HL-60/S4 treated with retinoic acid at 250 ng/mL for 4 days and 3 days (cell line): ENCODE results near the gene PLK5.

Experiments
- in situ Hi-C: fragments of 300-500 bp; cut with MboI; formaldehyde crosslinking; loops from 2 replicates; pipeline ENCODE4 v1.7.0; 2022; ENCODE audit warnings: low sequenced_read_pairs

PLK5 gene

DNA sequence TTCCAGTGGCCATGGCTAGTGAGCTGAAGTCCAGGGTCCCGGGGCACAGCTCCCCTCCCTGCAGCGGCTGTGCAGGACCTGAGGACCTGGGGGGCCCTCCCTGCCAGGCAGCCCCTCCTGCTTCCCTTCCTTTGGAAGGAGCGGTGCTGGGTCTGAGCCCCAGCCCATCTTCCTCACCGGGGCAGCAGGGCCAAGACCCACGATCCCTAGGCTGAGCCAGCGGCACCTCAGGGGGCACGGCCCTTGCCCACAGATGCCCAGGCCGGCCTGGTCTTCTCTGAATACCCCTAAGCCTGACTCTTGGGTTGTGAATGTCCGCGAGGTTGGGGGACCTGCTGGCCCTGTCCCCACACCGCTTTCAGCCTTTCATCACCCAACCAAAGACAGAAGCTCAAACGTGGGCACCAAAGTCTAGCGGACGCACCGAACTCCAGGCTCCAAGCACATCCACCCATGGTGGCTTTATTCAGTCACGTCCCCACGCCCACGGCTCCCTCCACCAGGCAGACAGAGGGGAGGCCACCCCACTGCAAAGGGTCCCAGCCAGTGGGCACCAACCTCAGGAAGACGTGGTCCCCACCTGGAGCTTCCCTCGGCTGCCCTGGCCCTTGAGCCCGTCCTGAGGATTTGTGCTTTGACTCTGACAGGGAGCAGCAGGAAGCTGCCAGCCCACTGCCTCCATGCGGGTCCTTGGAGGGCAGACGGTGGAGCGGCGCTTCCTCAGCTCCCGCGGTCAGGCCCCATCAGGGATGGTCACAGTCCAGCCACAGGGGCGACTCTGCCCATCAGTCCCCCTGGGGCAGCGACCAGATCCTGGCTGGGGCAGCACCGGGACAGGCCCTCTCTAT is 52.6 kb downstream of the PLK5 start:
- in situ Hi-C loops: no loop called here

DNA sequence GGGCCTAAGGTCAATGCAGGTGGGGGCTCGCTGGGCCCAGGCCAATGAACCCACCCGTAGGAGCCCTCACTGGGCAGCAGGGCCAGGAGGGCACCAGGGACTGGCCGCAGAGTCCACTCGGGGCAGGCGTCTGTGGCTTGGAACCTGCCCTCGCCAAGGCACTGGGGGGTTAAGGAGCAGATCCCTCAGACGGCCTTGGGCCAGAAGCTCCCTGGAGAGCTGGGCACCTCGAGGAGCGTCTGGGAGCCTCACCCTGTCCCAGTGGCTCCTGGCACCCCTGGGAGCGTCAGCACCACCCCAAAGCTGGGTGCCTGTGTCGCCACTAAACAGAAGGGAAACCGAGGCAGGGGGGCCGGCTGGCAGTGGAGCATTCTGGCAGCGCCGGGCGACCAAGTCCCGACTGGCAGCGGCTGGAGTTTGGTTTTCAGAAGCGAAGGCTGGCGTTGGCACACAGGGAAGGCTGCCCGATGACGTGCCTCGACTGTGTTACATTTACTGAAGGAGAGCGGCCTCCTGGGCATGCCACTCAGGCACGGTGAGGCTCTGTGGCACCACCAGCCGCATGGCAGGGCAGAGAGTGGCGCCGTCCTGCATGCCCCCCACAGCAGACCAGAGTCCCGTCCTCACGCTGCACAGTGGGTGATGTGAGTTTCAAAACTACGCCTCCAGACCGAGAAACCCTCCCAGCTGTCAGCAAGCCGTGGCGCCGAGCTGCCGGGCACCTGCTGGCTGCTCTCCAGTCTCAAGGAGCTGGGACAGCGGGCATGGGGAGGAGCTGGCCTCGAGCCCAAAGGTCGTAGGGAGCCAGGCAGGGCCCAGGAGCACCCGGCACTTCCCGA is 53.4 kb downstream of the PLK5 start:
- in situ Hi-C loops: no loop called here

DNA sequence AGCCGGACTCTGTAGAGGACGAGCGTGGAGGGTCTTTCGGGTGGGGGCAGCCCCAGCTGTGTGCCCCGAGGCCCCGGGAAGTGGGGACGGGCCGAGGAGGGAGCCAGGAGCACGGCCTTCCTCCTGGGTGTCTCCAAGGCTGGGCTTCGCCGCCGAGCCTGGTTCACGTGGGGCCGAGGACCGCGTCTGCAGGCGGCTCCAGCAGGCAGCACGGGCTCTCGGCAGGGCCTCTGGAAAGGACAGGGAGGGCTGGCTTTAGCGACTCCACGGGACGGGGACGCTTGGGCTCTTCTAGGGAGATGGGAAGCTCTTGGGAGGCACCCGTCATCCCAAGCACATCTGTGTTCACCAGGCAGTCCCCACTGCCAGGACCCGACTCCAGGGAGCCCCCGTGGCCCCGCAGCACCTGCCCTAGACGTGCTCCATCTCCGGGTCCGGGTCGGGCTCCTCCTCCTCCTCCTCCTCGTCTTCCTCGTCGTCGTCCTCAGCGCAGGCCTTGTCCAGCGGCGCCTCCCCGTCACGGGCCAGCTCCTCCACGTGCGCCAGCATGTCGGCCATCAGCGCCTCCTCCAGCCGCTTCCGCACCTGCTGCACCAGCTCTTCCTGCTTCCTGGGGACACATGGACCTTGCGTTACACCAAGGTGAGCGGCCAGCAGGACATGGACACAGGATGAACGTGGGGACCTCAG is 54.2 kb downstream of the PLK5 start:
- in situ Hi-C loops: no loop called here

DNA sequence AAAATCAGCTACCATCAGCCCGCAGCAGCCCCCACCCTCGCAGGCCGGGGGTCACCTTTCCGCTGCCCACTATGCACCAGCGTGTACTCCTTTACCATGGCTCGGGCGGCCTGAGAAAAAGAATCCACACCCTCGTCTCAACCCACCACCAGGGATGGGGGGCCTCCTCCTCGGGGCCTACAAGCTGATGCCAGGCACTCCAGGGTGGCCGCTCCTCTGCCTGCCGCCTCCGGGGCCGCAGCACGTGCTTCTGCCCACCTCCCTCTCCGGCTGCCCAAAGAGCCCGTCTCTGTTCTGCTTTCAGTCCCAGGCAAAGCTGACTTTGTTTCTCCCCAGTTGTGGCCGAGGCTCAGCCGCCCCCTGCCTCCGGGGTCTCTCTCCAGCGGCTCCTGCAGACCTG is 55.3 kb downstream of the PLK5 start:
- in situ Hi-C loops: no loop called here

DNA sequence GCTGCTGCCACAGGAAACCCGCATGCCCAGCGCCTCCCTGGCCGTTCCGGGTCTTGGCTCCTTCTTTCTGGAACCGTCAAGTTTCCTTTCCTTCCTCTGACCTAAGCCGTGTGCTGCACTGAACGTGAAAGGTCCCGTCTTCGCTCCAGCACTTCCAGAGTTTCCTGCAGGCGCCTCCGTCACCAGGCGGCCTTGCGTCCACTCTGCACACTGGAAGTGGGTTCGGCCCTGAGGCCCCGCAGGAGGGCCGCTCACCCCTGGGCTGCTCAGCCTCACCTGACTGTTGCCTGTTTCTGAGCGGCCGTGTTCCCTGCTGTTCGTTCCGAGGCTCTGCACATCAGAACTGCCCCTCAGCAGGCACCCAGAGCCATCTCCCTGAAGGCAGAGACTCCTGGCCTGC is 56.5 kb downstream of the PLK5 start:
- in situ Hi-C loops: no loop called here

DNA sequence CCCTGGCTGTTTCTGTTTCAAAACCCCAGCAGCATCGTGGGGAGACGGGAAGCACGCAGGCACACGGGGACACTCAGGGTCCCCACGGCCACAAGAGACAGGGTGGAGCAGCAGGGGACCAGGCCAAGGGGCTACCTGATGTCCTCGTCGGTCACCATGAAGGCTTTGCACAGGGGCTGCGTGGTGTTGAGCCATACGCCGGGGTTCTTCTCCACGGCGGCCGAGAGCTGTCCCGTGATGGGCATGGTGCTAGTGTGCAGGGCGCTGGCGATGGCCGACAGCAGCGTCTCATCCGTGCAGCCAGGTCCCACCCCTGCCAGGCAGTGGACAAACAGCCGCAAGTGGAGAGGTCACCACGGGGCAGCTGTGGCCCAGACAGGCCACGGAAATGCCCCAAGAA is 57.1 kb downstream of the PLK5 start:
- in situ Hi-C loops: no loop called here

DNA sequence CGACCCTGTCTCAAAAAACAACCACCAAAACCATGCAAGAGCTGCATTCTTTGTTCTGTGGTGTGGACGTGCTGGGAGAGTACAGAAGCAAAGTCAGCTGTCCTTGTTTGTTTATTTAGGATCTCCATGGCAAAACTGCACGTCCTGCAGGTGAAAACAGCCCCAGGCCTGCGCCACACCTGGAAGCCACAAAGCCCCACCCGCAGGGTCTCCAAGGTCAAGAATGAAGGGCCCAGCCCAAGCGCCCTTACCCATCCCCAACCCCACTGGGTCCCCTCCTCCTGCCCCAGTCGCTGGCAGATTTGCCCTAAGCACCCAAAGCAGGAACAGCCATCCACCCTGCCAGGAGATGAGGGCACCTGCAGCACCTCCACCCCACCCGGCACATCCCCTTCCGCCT is 58.3 kb downstream of the PLK5 start:
- in situ Hi-C loops: no loop called here

DNA sequence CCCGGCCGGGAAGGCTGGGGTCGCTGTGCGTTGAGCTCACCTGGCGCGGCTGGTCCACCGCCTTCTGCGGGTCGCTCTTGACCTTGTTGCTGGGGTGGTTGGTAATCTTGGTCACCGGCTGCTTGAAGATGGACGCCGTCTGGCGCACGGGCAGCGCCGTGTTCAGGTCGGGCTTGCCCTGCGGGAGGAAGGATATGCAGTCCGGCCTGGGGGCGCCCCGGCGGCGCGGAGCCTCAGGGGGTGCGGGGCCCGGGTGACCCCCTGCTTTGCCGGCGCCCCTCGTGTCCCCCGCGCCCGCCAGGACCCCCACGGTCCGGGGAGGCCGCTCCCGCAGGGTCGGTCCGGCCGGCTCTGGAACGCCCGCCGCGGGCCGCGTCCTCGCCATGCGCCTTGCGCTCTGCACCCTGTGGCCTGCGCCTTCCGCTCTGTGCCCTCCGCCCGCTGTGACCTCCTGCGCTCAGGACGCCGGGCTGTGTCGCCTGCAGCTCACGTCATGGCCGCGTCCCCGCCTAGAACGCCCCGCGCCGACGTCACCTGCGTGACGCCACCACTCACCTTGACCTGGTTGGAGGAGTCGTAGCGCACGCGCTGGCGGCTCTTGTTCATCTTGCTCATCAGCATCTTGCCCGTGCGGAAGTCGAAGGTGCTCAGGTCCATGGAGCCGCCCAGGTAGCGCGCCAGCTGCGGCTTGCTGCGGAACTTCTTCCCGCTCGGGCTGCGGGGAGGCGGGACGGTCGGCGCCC is 60.8 kb downstream of the PLK5 start:
- in situ Hi-C loops: no loop called here

DNA sequence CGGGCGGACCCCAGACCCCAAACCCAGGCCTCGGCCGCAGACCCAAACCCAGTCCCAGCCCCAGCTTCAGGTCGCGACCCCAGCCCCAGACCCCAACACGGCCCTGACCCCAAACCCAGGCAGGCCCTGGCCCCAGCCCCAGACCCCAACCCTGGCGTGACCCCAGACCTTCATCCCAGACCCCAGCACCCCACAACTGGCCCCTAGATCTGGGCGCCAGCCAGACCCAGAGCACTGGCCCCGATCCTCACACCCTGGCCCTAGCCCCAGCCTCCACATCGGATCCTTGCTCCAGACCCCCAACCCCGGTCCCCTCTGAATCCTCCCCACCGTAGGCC is 61.3 kb downstream of the PLK5 start:
- in situ Hi-C loops: no loop called here
